ENCODE results near the gene MCOLN2.

The MCOLN2 gene

GRCh38 chr1:84963021-84963420 is 33.9 kb downstream of the MCOLN2 start:
- TF ChIP-seq CTCF (IDR thresholded peaks at IDR 0.05; ENCODE audit: low read depth, low read length): no peak
- no peak for DNase-seq

GRCh38 chr1:84961316-84961715 is 35.6 kb downstream of the MCOLN2 start:
- Histone ChIP-seq H3K27me3 (no peaks in the 10 kb centered on the region), H3K4me1 (no peaks in the 10 kb centered on the region), H3K9me3 (no peaks in the 10 kb centered on the region), H3K4me3 (ENCODE audit: low read depth, low read length) (no peak overlapping the region), H3K36me3 (no peaks in the 10 kb centered on the region)
- no peak for DNase-seq
- TF ChIP-seq CTCF (IDR thresholded peaks at IDR 0.05; ENCODE audit: low read depth, low read length): no peak

More at GRCh38 chr1:84963021-84963420, 33.9 kb downstream of the MCOLN2 start:
- H3K4me1 ChIP-seq: no peaks in the 10 kb centered on the region
- no peaks in the 10 kb centered on the region for H3K9me3 ChIP-seq
- no peaks in the 10 kb centered on the region for H3K27me3 ChIP-seq
- no peaks in the 10 kb centered on the region for H3K36me3 ChIP-seq
- no peak overlapping the region for H3K4me3 ChIP-seq (ENCODE audit: low read depth, low read length)

GRCh38 chr1:84960371-84960770 is 36.5 kb downstream of the MCOLN2 start:
- H3K27me3 ChIP-seq: no peaks in the 10 kb centered on the region; the same call in 1 of the 2 replicates
- TF ChIP-seq CTCF (IDR thresholded peaks at IDR 0.05; ENCODE audit: low read depth, low read length): no peak
- no peak overlapping the region for H3K4me3 ChIP-seq (ENCODE audit: low read depth, low read length)
- H3K36me3 ChIP-seq: no peaks in the 10 kb centered on the region
- H3K4me1 ChIP-seq: no peaks in the 10 kb centered on the region
- DNase-seq: no peak
- H3K9me3 ChIP-seq: no peaks in the 10 kb centered on the region

DNA sequence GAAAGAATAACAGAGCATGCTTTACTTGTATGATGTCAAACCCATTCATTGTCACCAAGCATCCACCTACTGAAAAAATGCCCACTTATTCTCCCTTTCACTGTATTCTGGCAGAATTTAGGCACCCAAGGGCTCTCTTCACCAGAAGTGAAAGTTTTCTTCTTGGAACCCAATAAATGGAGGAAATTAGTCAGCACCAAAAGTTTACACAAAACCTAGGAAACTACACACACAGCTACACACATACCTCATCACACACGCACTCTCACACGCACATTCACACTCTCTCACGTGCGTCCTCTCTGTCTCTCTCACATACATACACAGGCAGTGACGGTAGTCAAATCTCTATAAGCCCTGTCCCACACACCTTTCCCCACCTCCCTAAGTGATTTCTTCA is 37.6 kb downstream of the MCOLN2 start:
- H3K27me3 ChIP-seq: no peaks in the 10 kb centered on the region; the same call in 1 of the 2 replicates
- no peak overlapping the region for H3K4me3 ChIP-seq (ENCODE audit: low read depth, low read length)
- H3K9me3 ChIP-seq: no peaks in the 10 kb centered on the region
- H3K36me3 ChIP-seq: no peaks in the 10 kb centered on the region
- no peaks in the 10 kb centered on the region for H3K4me1 ChIP-seq
- no peak for TF ChIP-seq CTCF (IDR thresholded peaks at IDR 0.05; ENCODE audit: low read depth, low read length)
- no peak for DNase-seq

- H3K27me3 ChIP-seq: no peaks in the 10 kb centered on the region; the same call in 1 of the 2 replicates
- DNase-seq: no peak
- H3K4me3 ChIP-seq (ENCODE audit: low read depth, low read length): no peak overlapping the region
- no peaks in the 10 kb centered on the region for H3K36me3 ChIP-seq
- TF ChIP-seq CTCF (IDR thresholded peaks at IDR 0.05; ENCODE audit: low read depth, low read length): no peak
- no peaks in the 10 kb centered on the region for H3K4me1 ChIP-seq
- H3K9me3 ChIP-seq: no peaks in the 10 kb centered on the region
Observed at GRCh38 chr1:84957966-84958365, 38.9 kb downstream of the MCOLN2 start.

- DNase-seq: no peak
- Histone ChIP-seq H3K4me3 (ENCODE audit: low read depth, low read length) (no peak overlapping the region), H3K9me3 (no peaks in the 10 kb centered on the region), H3K4me1 (no peaks in the 10 kb centered on the region), H3K36me3 (no peaks in the 10 kb centered on the region), H3K27me3 (peaks cover 5% of the 10 kb centered on the region)
- TF ChIP-seq CTCF (IDR thresholded peaks at IDR 0.05; ENCODE audit: low read depth, low read length): no peak
Observed at GRCh38 chr1:84956655-84957054, 40.3 kb downstream of the MCOLN2 start.

Measured in BE2C (cell line).